Endothelial cell of hepatic sinusoid (primary cell): ENCODE results near the gene AOPEP.

Experiments
- in situ Hi-C: cut with HindIII; loops from 2 replicates; pipeline ENCODE4 v1.10.0; 2017; ENCODE audit warnings: low sequenced_read_pairs

AOPEP gene

DNA sequence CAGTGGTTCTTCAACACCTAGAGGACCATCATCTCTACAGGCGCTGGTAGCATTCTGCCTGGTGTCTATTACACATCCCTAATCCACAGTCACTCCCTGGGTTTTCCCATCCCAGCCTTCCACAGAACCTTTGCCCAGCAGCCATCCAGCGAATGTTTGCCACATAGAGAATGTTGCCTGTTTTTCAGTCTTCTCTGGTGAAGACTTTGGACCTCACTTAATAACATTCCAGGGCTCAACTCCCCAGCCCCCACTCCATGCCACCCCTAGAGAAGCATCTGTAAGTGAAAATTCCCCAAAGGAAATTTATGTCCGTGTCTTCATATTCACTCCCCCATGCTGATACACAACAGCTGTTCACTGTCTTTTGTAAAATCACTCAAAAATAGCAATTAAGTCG, 249.6 kb downstream of the AOPEP start:
- in situ Hi-C loops = no loop called here

DNA sequence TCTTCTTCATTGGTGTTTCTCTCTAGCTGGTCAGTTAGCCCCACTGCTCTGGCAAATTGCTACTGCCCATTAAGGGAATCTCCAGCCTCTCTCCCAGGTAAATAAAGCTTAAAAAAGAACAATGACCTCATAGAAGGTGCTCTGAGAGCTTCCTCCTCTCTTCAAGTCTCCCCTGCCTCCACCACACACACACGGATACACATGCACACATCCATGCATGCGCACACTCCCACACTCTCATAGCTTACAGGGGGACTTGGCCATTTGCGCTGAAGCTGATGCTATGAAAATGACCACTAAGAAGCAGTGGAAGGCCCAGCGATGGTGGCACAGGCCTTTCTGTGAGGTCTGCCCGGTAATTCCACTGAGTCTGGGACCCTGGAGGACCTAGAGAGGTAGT, 250.9 kb downstream of the AOPEP start:
- in situ Hi-C loops = no loop called here

DNA sequence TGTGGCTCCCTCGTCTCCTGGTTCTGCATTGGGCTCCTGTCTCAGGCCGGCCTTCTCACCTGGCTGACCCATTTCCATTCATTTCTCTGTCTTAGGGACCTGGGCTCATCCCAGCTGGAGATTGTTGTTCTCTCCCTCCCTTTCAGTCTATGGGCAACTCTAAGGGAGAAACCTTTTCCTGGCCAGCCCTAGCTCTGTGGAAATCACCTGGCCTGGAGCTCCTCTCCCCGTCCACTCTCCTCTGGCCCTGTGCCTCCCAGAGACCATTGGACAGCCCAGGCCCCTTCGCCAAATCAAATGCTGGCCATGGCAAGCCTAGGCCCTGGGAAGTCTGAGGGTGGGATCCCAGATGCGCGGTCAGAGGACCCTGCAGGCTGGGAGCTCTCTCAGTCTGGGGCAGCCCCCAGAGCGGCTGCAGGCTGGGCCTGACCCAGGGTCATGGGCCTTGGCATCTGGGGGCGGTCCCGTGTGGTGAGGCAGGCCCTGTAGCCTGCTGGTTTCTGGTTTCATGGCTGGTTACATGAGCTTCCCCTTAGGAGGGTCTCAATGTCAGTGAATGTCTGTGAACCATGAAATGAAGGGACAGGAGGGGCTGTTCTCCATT, 253.5 kb downstream of the AOPEP start:
- in situ Hi-C loops = no loop called here

DNA sequence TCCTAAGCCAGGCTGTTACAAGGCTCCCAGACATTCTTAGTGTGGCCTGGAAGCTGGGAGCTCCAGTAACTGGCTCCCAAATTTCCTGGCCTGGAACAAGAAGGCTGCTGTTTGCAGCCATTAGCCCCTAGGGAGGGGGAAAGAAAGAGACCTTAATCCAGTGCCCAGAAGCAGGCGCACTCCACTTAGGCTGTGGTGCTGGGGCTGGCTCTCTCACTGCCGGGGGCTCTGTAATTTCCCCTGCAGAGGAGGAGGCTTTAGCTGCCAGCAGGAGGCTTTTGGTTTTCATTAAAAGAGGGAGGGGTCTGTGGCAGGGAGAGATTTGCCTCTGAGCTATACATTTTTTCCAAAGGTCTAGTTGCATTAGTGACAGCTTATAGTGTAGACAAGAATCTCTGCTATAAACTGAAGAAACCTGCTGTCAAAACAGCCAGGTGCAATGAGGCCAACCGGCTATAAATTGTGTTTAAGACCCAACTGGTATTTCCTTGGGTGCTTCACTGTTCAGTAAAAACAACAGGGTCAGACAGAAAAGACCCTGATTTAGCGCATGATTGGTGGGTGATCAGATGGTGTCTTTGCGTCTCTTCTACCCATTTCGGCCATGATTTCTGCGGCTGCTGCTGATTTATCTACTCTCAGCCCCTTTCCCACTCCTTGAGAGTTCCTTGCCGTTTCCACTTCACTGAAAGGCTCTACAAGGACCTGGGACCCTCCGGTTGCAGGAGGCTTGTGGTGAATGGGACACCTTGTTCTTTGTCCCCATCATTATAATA, 254.6 kb downstream of the AOPEP start:
- in situ Hi-C loops = no loop called here

DNA sequence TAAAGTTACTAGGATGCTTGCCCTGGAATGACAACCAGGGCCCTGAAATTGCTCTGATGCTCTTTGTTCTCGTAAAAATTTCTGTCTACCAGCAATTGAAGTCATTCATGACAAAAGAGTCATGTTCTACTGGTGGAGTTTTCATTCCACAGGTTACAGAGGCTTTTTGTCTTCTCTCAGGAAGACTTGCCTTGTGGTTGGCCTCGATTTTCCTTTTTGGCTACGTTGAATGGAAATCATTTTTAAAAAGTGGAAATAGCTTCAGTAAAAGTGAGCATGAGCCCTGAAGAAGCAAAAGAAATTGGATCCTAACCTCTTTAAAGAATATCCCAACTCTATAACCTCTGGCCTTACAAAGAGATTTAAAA, 255.2 kb downstream of the AOPEP start:
- in situ Hi-C loops = no loop called here

DNA sequence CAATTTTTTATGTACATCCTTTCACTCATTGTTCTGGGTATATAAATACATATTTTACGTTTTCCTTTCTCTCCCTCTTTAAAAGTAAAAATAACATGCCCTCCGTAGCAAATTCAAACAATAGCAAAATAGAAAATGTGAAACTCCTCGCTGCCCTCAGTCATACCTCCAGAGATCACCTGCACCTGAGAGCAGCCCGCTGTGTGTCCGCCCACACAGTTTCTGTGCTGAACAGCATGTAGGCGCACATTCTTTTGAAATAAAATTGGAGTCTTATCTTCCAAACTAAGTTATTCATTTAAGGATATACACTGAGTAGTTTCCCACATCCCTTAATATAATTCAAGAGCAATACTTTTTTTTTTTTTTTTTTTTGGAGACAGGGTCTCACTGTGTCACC, 255.7 kb downstream of the AOPEP start:
- in situ Hi-C loops = no loop called here

DNA sequence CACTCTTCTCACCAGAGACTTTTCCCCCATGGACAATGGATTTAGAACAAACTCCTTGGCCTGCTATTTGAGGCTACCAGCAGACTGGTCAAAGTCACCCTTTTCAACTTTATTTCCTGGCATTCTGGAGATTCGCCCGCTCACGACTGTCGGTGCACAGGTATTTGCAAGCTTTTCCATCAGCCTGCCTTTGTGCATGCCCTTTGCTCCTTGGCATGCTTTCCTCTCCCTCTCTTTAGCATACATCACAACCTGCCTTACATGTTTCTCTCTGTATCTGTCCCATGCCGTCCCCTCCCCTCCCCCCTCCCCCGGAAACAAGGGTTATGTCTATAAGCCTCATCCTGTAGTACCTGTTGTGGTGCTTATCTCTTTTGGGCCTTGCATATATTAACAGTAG, 257.1 kb downstream of the AOPEP start:
- in situ Hi-C loops = no loop called here

DNA sequence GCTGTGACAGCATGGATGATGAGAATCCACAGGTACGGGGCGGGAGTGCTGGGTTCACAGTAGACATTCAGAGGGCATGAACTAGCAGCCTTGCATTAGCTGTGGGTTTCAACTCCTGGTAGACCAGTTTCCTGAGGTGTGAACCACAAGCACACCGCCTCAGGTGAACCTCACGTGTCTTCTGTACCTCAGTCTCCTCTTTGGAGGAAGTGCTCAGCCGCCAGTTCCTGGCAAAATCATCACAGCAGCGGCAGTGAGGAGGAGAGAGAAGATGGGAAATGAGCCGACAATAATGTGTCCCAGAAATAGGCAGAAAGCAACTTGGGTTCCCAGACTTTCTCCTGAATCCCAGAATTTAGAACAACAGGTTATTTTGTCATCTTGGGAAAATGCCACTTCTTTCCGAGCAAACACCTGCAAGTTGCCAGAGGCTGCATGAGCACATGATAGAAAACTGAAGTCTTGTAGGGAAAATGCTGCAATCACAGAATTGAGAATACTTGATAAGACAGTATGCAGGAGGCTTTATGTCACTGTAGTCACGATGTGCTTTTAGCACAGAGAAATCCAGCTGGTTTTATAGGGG, 258.5 kb downstream of the AOPEP start:
- in situ Hi-C loops = no loop called here

DNA sequence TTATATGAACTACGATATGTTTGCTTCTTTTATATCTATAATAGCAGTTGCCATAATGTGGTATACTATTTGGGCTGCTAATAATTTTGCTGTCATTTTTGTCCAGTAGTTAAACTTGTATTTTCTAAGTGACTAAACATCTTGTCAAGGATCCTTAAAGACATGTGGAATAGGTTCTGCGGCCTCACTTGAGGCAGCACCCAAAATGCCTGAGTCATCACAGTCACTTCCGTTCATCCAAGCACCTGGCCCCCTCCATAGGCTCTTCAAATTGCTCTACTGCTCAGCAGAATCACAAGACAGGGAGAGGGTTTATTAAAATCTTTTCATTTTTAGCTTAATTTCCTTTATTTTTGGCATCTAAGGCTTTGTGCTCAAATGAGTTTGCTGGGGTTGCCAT, 259.1 kb downstream of the AOPEP start:
- in situ Hi-C loops = no loop called here

DNA sequence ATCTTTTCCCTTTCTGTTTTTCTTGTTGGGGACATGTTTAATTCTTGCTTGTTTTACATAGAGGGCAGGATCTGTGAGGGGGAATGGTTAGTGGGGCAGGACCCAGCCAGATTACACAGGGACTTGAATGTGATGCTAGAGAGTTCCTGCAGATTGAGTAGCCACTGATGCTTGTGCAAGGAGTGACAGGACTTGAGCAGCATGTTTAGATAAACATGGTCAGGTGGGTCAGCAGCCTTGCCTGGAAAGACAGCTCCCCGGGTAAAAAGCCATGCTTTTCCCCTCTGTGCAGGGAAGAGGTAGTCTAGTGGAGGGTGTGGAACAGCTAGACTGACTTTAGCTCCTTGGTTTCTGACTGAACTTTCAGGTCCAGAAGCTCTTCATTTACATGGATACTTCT, 261.2 kb downstream of the AOPEP start:
- in situ Hi-C loops = no loop called here

DNA sequence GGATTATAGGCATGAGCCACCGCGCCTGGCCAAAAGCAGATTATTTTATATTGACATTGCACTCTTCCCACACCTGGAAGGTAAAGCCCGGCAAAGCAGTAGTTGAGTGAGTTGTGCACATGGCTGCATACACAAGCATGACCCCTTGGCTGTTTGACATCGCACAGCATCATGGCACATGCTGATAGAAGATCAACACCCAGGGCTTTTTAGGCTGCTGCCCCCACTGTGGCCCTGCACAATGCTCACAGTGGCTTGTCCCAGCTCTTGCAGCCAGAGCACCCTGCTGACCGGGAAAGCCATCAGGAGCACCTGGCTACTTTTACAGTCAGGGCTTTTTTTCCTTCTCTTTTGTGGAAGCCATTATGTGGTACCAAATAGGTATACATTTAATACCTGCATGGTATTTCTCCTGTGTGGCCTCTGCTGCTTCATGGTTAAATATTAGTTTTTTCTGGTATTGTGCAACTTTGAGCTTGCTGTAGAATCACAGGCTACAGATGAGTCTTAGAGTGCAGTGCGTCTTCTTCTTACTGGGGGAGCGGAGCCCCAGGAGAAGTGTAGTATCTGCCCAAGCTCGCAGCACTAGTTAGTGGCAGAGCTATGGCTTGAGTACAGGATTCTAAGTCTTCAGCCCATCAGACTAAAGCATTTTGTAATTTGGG, 264.5 kb downstream of the AOPEP start:
- in situ Hi-C loops = no loop called here

DNA sequence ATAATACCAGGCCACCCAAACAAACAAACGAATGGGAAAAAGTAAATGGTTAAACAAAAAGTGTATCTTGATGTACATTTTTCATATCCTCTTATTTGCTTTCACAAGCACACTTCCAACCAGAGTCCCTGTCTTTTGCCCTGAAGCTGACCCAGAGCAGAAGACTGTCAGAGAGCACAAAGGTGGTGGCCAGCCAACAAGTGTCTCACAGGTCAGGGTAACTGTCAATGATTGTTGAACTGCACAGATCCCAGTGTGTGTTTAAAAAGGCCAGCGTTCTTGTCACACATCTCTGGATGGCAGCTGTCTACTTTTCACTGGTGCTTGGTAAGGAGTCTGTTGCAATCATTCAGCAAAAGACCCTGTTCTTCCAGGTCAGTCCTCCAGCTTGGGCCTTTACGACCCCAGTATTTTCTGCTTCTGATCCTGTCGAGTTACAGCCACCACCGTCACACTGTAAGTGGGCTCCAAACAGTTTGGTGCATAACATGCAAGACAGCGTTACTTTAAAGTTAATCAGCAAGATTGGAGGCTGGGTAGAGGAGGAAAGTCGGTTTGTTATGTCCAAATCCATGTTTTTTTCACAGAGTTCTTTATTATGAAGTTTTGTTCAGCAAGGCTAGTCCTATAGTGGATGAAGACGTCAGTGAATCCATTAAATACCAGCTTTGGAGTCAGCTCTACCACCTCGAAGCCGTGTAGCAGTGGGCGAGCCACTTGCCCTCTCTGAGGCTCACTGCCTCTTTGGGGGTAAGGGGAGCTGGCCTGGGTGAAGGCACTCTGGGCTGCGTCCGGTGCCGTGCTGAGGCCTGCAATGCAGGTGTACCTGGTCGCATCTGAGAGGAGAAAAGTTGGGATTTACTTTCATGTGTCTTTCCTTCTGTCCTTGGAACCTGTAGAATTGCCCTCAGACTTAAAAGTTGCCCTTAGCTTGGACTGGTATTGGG, 265.7 kb downstream of the AOPEP start:
- in situ Hi-C loops = no loop called here

DNA sequence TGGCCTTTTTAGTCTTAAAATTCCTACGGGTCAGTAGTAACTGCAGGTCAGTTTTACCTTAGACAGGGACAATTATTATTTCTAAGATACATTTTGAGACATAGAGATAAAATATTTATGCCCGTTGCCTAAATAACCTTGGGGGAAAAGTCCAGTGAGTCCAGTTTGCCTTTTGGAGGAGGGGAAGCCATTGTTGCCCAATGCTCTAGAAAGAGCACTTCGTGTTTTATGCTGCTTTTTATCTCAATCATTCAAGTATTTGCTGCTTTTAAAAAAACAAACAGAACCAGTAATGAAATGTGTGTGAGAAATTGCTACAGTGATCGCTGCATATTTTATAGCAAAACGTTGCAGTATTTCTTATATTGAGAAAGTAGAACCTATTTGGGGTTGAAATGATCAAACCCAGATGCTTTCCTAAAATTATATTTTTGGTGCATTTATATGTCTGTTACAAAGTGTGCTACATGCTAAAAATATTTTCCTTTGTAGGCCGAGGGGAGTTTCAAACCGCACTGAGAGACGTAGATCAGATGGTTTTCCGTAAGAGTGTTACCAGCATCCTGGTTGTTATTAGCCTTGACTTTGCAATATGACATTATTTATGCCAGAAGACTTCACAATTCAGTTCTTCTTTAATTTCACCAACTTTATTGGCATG, 266.8 kb downstream of the AOPEP start:
- in situ Hi-C loops = no loop called here

DNA sequence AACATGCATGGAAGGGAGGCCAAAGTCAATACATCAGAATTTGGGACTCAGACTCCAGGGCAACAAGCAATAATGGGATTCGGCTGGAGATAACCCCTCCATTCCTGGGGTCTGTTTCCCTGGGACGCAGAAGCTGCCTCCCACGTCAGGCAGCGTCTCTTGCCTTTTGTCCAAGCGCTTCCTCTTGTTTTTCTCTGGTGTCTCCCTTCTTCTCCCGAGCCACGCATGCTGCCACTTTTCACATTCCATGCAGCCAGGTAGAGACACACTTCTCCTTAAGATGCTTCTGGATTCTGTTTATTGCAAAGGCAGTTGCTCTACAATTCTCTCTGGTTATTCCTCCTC, 267.3 kb downstream of the AOPEP start:
- in situ Hi-C loops = no loop called here

DNA sequence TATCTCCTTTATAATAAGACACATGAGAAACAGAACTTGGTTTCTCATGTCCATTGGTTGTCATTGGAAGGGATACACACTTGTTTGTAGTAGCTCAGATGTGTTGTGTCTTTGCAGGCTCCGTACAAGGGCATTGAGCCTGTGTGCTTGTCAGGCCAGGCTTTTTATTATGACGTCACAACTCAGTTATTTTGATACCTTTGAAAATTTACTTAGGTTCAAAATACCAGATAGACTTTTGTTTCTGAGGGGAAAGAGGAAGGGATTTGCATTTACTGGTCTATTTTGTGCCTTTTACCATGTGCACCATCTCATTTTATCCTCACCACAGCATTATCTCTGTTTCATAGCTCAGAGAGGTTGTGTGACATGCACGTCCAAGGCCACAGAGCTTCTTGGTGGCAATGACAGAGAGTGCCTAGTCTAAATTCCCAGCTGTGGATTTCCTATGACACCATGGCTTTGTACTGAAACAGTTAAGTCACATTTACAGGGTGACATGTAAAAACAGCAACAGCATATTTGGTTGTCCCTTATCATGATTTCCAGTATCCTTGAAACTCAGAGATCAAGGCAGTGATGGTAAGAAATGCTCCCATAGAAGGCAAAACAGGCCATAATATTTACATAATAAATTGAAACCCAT, 268.7 kb downstream of the AOPEP start:
- in situ Hi-C loops = no loop called here

DNA sequence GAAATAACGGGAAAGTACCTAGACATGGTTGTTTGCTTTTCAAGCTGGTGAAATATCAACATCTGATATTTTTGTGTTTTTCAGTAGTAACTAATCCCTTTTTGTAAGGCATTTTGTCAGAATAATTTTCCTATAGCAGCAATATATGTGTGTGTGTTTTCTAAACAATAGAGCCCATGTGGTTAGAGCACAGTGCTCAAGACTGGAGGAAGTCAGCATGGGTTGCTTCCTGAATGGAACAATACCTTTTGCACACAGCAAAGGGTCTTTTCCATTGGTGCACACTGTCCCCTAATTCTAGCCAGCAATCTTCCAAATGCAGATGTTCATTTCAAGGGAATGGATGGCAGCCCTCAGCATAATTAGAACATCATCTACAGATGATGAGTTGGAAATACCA, 270.1 kb downstream of the AOPEP start:
- in situ Hi-C loops = no loop called here

DNA sequence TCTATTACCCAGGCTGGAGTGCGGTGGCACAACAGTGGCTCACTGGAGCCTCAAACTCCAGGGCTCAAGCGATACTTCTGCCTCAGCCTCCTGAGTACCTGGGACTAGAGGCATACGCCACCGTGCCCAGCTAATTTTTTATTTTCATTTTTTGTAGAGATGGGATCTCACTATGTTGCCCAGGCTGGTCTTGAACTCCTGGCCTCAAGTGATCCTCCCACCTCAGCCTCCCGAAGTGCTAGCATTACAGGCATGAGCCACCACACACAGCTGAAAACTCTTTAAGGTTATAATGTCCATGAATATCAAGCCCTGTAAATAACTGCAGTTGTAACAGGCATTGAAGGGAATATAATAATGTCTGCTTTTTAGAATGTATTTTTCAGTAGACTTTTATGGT, 271.2 kb downstream of the AOPEP start:
- in situ Hi-C loops = no loop called here

DNA sequence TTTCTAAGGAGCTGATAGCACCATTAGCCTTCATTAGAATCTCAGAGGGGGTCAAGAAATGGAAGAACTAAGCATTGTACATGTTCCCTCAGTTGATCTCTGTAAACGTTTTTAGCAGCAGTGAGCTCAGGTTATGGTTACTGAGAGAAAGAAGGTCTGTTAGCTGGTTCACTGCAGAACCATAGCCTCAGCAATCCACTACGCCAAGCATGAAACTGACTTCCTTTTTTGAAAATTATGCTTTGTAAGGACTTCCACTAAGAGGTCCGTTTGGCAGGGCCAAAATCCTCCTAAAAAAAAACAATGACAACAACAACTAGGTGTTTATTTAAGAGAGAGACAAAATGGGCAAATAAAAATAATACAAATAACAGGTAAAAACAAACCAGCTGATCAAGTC, 273.3 kb downstream of the AOPEP start:
- in situ Hi-C loops = no loop called here

DNA sequence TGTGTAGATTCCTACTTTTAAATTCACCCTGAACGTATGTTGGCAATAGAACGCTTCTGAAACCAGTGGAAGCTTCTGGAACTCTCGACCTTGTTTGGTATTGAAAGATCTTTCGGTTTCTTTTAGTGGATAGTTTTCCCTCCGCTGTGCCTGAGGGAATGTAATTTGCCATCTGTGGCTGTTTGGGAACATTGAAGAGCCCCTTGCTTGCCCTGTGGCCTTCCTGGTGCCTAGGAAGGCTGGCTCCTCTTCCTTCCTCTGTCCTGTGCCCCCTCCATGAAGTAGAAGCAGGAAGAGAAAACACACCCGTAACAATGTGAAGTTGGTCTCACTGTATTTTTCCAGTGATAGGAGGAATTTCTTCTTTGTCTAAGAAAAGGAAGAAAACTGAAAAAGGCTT, 274.3 kb downstream of the AOPEP start:
- in situ Hi-C loops = no loop called here

DNA sequence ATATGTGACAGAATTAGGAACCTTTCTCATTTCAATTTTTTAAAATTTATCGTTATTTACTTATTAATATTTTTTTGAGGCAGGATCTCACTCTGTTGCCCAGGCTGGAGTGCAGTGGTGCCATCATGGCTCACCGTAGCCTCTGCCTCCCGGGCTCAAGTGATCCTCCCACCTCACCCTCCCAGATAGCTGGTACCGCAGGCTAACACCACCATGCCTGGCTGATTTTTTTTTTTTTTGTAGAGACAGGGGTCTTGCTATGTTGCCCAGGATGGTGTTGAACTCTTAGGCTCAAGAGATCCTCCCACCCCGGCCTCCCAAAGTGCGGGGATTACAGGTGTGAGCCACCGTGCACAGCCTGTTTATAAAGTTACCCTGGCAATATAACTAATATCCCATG, 275.2 kb downstream of the AOPEP start:
- in situ Hi-C loops = no loop called here
